22Rv1 (cell line): ENCODE results near the gene ADORA1.

Experiments used
- H3K27ac ChIP-seq: fragments of 450-650 bp; 2 replicates; pipeline ENCODE4 v1.5.1; 2017
- CTCF ChIP-seq: fragments of 450-650 bp; IDR thresholded peaks from 2 replicates; pipeline ENCODE4 v1.5.1; 2017; ENCODE audit warnings: mild to moderate bottlenecking
- ZFX ChIP-seq: fragments of 450-650 bp; IDR thresholded peaks from 2 replicates; pipeline ENCODE4 v1.6.1; 2017; ENCODE audit warnings: antibody characterized with exemption, borderline replicate concordance

The ADORA1 gene

GRCh38 chr1:203180611-203181330 is 53.2 kb downstream of the ADORA1 start:
- H3K27ac ChIP-seq: no peak overlapping the region

GRCh38 chr1:203181586-203182386 is 54.3 kb downstream of the ADORA1 start:
- no peak overlapping the region for H3K27ac ChIP-seq
- TF ChIP-seq ZFX: no peak

More at GRCh38 chr1:203180611-203181330, 53.2 kb downstream of the ADORA1 start:
- TF ChIP-seq ZFX (no peak), CTCF (no peak)

- no peak overlapping the region for H3K27ac ChIP-seq
- TF ChIP-seq ZFX: no peak
- no peak for TF ChIP-seq CTCF
These were observed 54.9 kb downstream of the ADORA1 start for GRCh38 chr1:203182387-203182953.

GRCh38 chr1:203183828-203184227 is 56.3 kb downstream of the ADORA1 start:
- no peak overlapping the region for H3K27ac ChIP-seq
- TF ChIP-seq ZFX (no peak), CTCF (no peak)

GRCh38 chr1:203184467-203184866 is 56.9 kb downstream of the ADORA1 start:
- H3K27ac ChIP-seq: no peak overlapping the region
- no peak for TF ChIP-seq CTCF
- no peak for TF ChIP-seq ZFX

- H3K27ac ChIP-seq: no peak overlapping the region
- TF ChIP-seq ZFX: no peak
- no peak for TF ChIP-seq CTCF
These were observed 57.5 kb downstream of the ADORA1 start for GRCh38 chr1:203185061-203185461.

- H3K27ac ChIP-seq: no peak overlapping the region
These were observed 58.1 kb downstream of the ADORA1 start for GRCh38 chr1:203185585-203185984.

More at GRCh38 chr1:203185585-203185984, 58.1 kb downstream of the ADORA1 start:
- TF ChIP-seq ZFX: no peak
- TF ChIP-seq CTCF: no peak
